ENCODE measurements around the gene MSI2.

MSI2 gene

DNA sequence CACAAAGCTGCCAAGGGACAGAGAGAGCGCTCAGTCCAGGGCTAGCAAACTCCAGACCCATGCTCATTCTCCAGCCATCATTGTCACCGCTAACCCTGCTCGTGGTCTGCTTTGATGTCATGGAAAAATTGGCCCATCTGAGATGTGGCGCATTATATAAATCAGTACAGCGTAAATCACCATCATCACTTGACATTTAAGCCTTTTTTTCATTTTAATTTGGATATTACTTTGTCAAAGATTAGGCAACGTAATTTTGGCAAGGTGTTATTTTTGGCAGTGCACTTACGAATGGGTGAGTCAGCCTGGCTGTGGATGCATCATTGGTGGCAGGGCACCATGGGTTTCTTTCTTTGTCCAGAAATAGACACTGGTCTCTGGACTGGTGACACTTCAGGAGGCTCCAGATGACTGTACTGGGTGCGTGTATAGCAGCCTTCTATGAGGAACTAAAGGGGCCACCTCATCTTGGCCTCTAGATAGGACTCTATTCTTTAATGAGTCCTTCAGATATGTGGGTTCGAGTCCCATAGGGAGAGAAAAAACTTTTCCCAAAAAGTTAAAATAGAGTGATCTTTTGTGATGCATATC is 166.3 kb downstream of the MSI2 start:
- DNase-seq, result no peak

DNA sequence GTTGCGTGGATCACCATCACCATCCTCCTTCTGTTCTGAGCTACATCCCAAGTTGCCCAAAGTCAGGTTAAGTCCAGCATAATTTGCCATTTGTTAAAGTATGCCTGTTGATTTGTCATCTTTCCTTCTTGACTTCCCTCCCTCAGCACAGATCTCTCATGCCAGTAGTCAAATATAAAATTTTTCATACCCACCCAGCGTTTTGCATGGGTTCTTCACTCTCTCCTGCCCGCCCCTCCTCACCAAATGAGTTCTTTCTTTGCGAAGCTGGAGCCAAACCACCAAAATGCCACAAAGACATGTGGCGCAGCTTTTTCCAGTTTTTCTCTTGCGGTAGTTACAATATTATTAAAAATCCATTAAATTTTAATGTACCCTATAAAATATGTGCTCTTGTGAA is 167.2 kb downstream of the MSI2 start:
- no peak for DNase-seq

DNA sequence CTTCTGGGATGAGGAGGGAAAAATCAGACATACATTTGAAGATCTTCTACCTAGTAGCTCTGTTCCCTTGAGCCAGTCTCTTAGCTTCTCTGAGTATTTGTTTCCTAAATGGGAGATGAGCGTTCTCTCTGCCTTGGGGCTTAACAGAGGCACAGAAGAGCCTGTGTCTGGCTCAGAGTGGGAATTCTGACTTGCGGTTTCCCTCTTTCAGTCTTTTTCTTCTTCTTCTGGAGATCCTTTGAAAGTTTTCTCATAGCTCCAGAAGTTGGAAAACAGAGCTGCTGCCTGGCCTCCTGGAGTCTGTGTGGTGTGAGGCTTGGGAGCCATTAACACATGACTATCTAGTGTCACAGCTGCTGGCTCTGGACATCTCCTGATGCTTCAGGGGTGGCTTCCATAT is 167.9 kb downstream of the MSI2 start:
- no peak for DNase-seq

DNA sequence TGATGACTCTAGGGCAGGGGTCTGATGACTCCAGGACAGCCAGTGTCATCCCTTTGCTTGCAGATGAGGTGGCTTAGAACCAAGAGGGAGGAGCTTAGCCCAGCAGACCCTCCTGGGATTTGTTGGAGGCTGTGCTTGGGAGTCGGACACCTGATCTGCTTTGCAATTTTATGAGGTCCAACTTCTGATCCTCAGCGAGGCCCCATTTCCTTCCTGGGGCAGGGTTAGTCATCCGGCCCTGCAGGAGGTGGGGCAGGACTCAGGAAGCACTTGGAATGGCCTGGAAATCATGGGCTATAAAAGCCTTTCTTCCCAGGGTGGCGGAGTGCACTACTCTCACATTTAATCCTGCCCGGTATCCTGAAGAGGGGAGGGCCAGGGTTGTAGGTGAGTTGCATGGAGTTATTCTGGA is 168.5 kb downstream of the MSI2 start:
- DNase-seq, result no peak

DNA sequence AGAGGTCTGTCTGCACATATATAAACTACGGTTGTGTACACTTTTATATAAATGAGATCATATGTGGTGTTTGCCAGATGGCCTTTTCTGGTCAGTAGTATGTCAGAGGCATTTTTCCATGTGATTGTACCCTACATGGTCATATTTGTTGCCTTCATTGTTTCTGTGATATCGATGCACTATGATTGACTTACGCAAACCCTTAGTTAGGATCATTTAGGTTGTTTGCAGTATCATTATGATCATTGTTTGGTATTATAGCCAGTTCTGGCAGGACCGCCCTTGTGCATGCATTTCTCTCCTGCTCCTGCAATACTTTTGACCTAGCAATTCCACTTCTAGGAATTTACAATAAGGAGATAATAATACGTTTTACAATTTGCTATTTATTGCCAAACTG is 169.1 kb downstream of the MSI2 start:
- no peak for DNase-seq

DNA sequence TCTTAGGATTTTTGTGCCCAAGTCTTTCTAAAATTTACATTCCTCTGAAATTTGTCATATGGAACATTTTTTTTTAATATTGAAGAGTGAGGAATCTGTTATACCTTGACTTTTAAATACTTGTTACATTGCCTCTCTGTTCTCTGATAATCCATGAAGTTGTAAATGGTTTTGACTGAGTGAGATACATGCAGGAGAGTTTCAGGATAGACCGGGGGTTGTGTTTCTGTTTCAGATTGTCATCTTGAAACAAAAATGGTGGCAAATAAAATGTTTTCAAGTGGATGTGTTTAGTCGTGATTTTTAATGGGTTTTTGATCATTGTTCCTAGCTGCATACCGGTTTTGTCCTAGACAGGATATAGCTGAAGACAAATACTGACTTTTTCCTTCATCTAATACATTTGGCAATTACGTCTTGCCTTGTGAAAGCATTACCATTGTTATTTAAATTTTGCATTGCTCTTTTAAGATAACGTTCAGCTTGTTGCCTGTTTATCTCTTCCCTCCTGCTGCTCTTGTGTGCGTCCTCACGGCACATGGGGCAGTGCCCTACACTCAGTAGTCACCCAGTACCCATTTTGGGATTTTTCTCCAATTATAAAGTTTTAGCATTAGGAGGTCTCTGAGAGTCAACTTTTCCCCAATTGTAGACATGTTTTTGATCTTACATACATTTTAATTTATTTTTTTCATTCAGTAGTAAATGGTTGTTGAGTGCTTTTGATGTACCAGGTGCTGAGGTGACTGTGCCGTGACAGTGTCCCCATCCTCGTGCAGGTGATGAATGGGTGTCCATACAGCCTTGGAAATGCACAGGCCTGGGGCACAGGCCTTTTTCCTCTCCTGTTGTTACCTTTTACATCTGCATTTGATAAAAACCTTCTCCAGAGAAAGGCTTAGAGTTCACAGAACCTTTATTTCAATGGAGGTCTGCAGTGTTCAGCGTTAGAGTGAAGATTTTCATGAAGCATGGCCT is 169.9 kb downstream of the MSI2 start:
- DNase-seq, result no peak

DNA sequence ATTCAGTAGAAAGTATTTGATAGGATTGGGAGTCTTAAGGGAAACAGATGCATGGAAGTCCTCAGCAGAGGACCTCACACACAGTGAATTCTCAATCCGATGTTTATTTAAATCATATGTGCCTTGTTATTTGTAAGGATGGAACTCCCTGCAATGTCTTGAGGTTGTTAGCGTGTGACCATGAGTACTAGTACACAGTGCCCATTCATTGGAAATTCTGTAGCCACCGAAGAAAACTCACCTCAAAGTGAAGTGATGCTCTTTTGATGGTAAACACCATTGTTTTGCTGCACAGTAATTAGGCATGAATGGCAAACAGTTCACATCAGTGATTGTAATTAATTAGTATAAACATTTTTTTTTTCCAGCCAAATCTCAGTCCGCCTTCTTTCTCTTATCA is 173.6 kb downstream of the MSI2 start:
- DNase-seq, result no peak

DNA sequence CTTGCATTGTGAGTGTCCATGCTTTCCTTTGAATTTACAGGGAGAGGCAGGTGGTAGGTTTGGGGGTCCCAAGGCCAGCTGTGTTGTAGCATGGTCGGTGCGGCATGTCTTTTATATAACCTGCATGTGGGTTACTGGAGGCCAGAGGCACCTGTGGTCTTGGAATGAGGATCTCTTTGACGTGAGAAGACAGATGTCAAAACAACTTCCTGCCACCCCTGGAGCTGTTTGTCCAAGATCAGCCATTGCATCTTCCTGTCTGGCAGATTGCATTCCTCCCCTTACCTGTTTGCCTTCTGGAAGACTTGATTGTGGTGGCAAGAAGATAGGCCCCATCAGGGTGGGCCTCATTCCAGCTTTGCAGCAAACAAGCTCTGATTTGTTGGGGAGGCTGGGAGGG is 175.1 kb downstream of the MSI2 start:
- no peak for DNase-seq

DNA sequence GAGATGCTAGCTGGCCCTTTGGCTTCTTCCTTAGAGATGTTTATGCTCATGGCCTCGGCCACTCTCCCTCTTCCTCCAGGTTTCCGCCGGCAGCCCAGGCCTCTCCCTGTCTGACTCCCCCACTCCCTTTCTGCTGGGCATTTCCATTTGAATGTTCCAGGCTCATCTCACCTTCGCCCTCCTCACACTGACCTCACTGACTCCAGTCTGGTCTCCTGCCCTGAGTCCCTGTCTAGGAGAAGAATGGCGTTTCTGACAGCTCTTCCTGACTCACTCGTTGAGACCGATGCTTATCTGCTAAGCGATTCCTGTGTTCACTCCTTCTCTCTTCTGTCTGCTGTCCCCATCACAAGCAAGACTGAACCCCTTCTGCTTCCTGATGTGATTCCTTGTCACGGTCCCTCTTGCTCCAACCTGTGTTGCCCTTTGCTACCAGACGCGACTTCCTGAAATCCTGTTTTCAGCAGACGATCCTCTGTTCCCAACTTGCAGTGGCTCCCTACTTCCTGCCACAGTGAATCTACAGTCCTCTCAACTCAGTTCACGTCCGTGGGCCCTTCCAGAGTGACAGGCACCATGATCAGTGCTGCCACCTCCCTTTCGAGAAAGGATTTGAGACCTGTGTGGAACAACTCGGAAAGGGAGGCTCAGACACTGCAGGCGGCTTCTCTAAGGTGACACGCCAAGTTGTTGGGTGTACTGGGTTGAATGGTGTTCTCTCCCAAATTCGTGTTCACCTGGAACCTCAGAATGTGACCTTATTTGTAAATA is 176.4 kb downstream of the MSI2 start:
- no peak for DNase-seq

DNA sequence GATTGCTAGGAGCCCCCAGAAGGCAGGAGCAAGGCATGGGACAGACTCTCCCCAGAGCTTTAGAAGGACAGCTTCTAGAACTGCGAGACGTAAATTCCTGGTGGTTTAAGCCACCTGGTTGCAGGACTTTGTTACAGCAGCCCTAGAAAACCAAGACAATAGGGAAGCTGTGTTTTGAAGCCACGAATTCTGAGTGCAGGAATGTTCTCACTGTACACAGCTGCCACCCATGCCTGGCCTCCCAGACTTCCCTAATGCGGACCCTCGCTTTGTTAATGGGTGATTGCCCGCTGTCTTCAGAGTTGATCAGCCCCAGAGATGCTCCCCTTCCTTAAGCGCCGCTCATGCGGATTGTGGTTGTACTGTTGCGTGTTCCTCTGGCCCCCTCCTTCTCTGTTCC is 177.1 kb downstream of the MSI2 start:
- DNase-seq, result no peak

DNA sequence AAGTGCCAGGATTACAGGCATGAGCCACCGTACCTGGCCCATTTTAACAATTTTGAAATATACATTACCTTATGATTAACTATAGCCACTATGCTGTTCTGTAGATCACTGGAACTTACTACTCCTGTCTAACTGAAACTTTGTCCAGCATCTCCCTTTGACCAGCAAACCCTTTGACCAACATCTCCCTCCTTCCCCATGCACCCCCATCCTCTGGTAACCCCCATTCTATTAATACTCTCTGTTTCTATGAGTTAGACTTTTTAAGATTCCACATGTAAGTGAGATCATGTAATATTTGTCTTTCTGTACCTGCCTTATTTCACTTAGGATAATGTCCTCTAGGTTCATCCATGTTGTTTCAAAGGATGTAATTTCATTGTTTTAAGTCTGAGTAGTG is 178.0 kb downstream of the MSI2 start:
- DNase-seq, result no peak

DNA sequence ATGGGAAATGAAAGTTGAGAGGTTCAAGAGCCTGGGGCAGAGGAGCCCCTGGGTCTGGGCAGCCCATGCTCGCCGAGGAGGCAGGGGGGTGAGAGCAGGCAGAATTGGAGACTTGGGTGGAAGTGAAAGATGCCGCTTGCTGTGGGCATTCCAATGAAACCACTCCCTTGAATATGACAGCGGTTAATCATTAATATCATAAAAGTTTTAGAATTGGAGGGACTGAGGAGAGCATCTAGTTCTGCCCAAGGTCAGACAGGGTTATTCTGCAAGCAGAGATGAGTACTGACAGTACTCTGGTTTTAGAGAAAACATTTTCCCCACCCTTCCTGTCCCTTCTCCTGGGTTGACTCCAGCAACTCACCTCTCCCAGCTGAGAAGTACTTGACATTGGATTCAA is 180.2 kb downstream of the MSI2 start:
- no peak for DNase-seq

DNA sequence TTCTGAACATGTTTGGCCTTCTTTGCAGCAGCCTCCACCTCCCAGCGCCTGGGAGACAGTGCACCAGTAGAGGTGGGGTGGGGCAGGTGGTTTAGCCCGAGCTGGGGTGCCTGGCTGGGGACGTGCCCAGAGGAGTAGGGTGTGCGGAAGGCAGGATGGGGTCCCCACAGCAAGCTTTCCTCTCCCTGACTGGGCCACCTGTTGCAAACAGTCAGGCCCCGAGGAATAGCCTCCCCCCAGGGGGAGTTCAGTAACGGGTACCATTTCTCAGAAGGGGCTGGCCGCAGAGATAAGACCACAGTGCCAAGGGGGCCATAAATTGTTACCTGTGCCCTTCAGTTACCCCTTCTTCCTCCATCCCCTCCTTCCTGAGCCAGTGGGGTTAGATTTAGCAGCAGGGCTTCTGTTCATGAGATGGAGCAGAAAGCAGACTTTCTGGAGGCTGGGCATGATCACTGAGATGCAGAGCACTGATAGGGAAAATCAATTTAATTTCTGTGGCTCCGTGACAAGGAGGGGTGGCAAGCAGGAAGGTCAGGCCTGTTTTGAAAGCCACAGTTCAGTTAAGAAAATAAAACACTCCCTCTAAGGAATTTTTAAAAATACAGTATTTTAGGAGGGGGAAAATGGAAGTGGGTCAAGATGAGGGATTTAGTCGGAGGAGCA is 181.9 kb downstream of the MSI2 start:
- no peak for DNase-seq

DNA sequence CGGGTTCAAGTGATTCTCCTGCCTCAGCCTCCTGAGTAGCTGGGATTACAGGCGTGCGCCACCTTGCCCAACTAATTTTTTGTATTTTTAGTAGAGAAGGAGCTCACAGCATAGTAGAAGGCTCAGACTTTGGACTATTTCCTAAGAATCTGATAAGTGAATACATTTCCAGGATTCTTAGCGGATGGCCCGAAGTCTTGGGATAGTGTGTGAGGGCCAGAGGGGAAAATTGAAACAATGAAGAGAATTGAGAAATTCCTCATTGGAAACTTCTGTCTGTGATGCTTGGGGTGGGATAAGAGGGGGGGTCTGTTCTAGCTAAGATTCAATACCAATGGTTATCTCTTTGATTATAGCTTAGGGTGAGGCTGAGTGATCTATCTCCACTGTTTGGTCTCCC is 183.3 kb downstream of the MSI2 start:
- DNase-seq, result no peak

DNA sequence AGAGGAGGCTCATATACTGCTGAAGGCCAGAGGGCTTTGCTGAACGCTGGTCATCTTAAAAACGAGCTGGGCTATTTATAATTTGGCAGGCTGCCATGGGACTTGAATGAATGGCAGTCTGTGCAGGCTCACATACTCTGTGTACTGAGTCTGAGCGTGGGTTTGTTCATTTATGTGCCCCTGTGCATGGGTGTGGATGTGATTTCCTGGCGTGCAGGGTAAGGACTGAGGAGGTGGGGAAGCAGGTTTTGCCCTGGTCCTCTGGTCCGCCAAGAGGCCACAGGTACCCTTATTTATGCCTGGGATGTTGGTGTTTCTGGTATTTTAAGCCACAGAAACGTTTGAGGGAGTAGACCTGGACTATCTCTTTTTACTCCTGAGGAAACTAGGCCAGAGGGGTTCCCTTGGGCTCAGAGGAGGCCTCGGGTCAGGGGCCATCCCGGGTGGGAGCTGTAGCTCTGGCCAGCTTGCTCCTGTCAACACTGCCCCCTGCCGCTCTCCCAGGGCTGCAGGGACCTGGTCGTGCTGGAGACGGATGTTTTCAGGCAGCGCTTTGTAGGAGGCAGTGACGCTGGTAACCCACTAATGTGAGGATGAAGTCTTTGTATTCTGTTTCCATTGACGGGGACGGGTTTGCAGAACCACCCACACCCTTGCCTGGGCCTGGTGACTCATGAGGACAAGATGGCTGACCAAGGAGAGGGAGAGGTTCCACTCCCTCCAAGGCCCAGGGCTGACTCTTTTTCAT is 184.4 kb downstream of the MSI2 start:
- DNase-seq, result no peak

DNA sequence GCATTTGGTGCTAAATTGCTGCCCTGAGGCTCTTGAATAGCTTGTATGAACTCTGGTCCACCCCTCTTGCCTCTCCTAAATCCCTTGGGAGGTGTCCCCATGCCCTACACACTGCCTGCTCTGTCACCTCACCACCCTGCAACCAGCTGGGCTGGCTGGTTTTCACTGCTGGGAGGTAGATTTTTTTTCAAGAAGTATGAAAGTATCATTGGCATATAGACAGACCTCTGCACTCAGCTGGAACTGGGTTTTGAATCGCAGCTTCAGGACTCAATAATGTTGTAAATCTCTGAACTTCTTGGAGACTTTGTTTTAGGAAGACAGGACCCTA is 184.9 kb downstream of the MSI2 start:
- no peak for DNase-seq

DNA sequence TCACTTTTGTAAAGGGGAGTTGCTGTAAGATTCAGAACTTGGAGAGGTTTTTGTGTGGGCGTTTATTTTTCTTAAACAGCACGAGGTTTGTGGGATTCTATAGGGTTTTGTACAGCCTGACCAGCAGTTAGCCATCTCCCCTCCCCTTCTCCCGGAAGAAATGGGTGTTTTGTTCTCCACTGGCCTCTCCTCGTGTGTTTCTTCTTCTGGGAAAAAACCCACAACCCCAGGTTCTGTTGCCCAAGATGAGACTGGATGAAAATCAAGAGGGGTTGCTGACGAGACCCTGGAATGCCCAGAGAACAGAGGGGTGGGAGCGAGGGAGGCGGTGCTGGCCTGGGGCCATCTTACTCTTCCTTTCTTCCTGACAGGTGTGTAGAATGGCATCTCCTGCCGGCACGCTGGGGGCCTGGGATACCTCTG is 186.1 kb downstream of the MSI2 start:
- DNase-seq, result no peak

DNA sequence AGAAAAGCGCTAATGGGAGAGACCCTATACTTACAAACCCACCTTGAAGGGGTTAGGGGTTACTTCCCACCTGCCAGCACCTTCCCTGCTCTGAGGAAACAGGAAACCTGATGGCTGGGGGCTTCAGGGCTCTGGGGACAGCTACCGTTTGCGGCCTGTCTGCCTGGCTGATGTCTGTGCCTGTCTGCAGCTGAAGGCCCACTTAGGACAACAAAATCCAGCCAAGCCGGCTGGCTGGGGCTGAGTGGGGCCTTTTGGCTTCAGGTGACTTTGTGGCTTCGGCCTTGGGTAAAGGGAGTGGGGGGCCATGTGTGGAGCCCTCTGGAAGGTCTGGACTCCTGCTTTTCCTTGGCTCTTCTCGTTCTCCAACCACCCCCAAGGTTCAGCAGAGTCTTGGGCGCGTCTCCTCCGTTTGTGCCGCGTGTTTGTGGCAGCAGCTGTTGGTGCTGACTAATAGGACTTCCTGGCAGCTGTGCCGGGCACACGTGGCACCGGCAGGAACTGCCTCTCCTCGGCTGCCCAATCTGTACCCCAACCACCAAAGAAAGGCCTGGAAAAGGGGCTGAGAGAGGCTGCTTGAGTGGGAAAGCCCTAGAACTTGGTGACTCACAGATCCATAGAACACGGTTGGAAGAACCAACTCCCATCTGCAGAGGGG is 186.7 kb downstream of the MSI2 start:
- DNase-seq, result no peak

DNA sequence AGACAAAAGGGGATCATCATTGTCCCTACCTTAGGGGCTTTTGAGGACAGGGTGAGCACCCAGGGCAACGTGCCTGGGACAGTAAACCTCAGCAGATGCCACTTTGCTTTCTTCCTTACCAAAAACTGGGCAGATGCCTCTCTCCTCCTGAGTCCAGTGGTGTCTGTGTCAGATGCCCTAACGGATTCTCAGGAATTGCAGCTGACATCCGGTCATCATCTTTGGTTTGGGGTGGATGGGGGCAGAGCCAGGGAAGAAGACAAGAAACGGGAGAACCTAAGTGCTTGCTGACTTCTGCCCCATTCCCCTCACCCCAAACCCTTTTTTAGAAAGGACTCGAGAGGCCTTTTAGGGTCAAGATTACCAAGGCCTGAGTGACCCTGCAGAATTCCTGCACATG is 187.5 kb downstream of the MSI2 start:
- no peak for DNase-seq

DNA sequence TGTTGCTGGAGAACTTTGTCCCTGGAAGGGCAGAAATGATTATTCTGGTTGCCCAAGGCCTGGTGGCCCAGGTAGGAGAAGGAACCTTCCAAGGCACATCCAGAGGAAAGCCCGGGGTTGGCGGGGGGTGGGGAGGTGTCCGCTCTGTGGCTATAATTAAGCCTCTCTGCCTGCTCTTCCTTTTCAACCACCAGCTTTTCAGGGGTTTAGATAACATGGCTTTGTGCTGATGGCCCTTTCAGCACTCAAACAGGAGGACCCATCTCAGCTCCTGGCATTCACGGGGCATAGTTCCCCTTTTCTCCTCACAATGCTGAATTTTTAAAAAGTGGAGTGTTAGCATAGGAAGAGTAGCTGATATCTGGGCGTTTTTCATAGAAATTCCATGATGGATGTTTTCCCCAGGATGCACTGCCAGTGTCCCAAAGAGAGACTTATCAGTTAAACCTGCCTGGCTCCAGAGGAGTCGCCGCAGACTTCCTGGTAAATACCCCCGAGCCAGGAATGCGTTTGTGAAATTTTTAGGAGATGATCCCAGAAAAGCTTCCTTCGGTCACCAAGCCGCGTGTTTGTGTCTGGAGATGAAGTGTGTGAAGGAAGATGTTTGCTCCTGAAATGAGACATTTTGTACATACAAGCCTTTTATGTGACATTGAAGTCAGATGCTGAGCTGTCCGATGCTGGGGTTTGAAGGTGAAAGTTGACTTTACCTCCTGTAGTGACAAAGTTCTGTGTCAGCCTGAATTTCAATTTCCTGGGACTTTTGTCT is 188.5 kb downstream of the MSI2 start:
- no peak for DNase-seq

DNA sequence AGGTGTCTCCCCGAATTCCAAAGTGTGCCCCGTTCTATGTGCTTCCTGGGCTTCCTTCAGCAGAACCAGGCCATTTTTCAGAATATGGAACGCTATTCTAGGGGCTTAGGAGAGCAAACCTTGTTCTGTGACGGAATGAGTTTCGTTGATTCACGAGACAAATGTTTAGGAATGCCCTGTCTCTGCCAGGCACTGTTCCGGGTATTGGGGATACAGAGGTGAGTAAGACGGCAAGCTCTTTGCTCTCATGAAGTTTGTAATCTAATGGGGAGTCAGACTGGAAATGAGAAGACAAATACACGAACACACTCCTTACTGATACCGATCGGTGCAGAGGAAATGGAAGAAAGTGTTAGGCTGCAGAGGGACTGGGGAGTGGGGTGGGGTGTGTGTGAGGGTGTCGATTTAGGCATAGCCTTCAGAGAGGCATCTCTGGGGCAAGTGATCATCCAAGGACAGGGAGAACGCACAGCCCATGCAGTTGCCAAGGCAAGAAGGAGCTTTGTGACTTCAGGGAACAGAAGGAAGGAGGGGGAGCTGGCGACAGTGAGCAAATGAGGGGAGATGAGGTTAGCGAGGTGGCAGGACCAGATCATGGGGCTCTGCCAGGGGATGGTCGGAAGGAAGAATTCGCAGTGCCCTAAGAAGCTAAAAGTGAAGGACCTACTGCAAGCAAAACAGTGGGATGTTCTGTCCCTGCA is 189.6 kb downstream of the MSI2 start:
- DNase-seq, result no peak

All from GOT3 (cell line).